Natural killer cell (primary cell): ENCODE data around the gene SLC12A9. TPM values are rescaled to one million over a fixed set of nuclear protein-coding genes. Genes with fewer than 3 reads are reported as not detected.

Experiments used
- ATAC-seq, 3 donors: fragments of 150-1000 bp in 2 of 3; fragments of 200-7000 bp in 1 of 3; cut with Tn5 transposase; 1 replicate in 1 of 3; 2 replicates in 2 of 3; pipeline ENCODE4 v1.10.0; 2021; ENCODE audit warnings: mild to moderate bottlenecking in 2 of 3, moderate library complexity in 2 of 3
- DNase-seq, 2 donors: peaks; one replicate each; pipeline versions ENCODE4 v3.0.0 to v3.0.0-alpha.2; 2013 to 2021; ENCODE audit warnings: mixed read lengths in 1 of 2
- H3K27ac ChIP-seq: one replicate; pipeline ENCODE4 v1.5.1; 2013; ENCODE audit warnings: mild to moderate bottlenecking, low read length
- H3K27me3 ChIP-seq: one replicate; pipeline ENCODE4 v1.6.1; 2013; ENCODE audit warnings: low read length; ENCODE audit not compliant: control insufficient read depth, insufficient read depth
- H3K36me3 ChIP-seq: one replicate; pipeline ENCODE4 v1.6.1; 2013; ENCODE audit warnings: low read length; ENCODE audit not compliant: control insufficient read depth, insufficient read depth
- H3K4me1 ChIP-seq: one replicate; pipeline ENCODE4 v1.6.1; 2013; ENCODE audit warnings: low read length; ENCODE audit not compliant: control insufficient read depth, insufficient read depth
- H3K4me3 ChIP-seq: one replicate; pipeline ENCODE4 v1.5.1; 2013; ENCODE audit warnings: low read length
- H3K9me3 ChIP-seq: one replicate; pipeline ENCODE4 v1.6.1; 2013; ENCODE audit warnings: low read length; ENCODE audit not compliant: control insufficient read depth, insufficient read depth
- H3K27ac Mint-ChIP-seq, 2 donors: one replicate each; pipeline ENCODE4 v1.8.0; 2022; ENCODE audit warnings: mild to moderate bottlenecking in 2 of 2, mixed read lengths in 2 of 2, moderate library complexity in 1 of 2
- H3K27me3 Mint-ChIP-seq, 2 donors: one replicate each; pipeline ENCODE4 v1.8.0; 2022; ENCODE audit warnings: low read depth in 2 of 2, mixed read lengths in 2 of 2
- H3K36me3 Mint-ChIP-seq: one replicate; pipeline ENCODE4 v1.8.0; 2022; ENCODE audit warnings: mixed read lengths
- H3K4me1 Mint-ChIP-seq, 2 donors: one replicate each; pipeline ENCODE4 v1.8.0; 2022; ENCODE audit warnings: mixed read lengths in 2 of 2
- H3K4me3 Mint-ChIP-seq: one replicate; pipeline ENCODE4 v1.8.0; 2022; ENCODE audit warnings: mild to moderate bottlenecking, moderate library complexity, mixed read lengths
- H3K9me3 Mint-ChIP-seq, 2 donors: one replicate each; pipeline ENCODE4 v1.8.0; 2022; ENCODE audit warnings: mixed read lengths in 2 of 2
- CTCF ChIP-seq: fragments of 200-600 bp; IDR thresholded peaks from one replicate; pipeline ENCODE4 v1.8.0; 2022; ENCODE audit warnings: antibody characterized with exemption
- WGBS: methylation state at CpG from one replicate; pipeline ENCODE4 v1.1.7; 2013; ENCODE audit warnings: missing lambda C conversion rate; ENCODE audit not compliant: insufficient coverage; 5-methylcytosine and 5-hydroxymethylcytosine counted together
- intact Hi-C: fragments of 100-400 bp; cut with micrococcal nuclease; formaldehyde crosslinking; loops from one replicate; pipeline ENCODE4 v1.14.2; 2022
- total RNA-seq, 4 donors: library from RNA; stranded (reverse); fragments of 120-200 nt in 1 of 4; gene quantifications; one replicate each; pipeline versions ENCODE4 v1.2.3 to v1.2.4, GENCODE V29; 2013 to 2022

Gene SLC12A9
- total RNA-seq, 3 donors from 2014 or later (not counting 1 experiment from before 2014, with no cell fraction given), result 35.0 to 44.2 (median 38.1) TPM

- peak in 2 of 3 donors; percentile 13 to 40 for ATAC-seq
Measured at GRCh38 chr7:100884736-100885439, 32.4 kb downstream of the SLC12A9 start.

GRCh38 chr7:100885440-100886141 is 33.1 kb downstream of the SLC12A9 start:
- peak overlapping the region in 1 of 2 donors; percentile 22 for H3K27ac Mint-ChIP-seq
- H3K4me3 Mint-ChIP-seq, result no peak overlapping the region
- no peaks in the 10 kb centered on the region for H3K9me3 Mint-ChIP-seq
- intact Hi-C loops, result no loop called here
- H3K27me3 Mint-ChIP-seq, result no peaks in the 10 kb centered on the region
- Histone ChIP-seq H3K27me3 (no peaks in the 10 kb centered on the region), H3K4me1 (peaks cover 41% of the 10 kb centered on the region), H3K36me3 (peaks cover 71% of the 10 kb centered on the region), H3K9me3 (no peaks in the 10 kb centered on the region), H3K4me3 (no peak overlapping the region), H3K27ac (peak overlapping the region; percentile 34)
- DNase-seq, result no peak
- 92% methylated on average over 22 of the region's 22 CpGs for WGBS
- H3K4me1 Mint-ChIP-seq, result peaks cover 11 to 53% of the 10 kb centered on the region in 2 donors
- no peak for TF ChIP-seq CTCF
- no peaks in the 10 kb centered on the region for H3K36me3 Mint-ChIP-seq
- no peak for ATAC-seq

More at GRCh38 chr7:100884736-100885439, 32.4 kb downstream of the SLC12A9 start:
- Mint-ChIP-seq H3K4me1 (peaks cover 14 to 51% of the 10 kb centered on the region in 2 donors), H3K36me3 (no peaks in the 10 kb centered on the region), H3K27ac (peak overlapping the region in 1 of 2 donors; percentile 48), H3K27me3 (no peaks in the 10 kb centered on the region), H3K9me3 (no peaks in the 10 kb centered on the region), H3K4me3 (no peak overlapping the region)
- H3K4me3 ChIP-seq, result no peak overlapping the region
- no peaks in the 10 kb centered on the region for H3K27me3 ChIP-seq
- peak in 1 of 2 donors; percentile 83 for DNase-seq
- H3K36me3 ChIP-seq, result peaks cover 73% of the 10 kb centered on the region
- no peak for TF ChIP-seq CTCF
- peak overlapping the region; percentile 34 for H3K27ac ChIP-seq
- intact Hi-C loops, result no loop called here
- no peaks in the 10 kb centered on the region for H3K9me3 ChIP-seq
- H3K4me1 ChIP-seq, result peaks cover 34% of the 10 kb centered on the region
- WGBS, result 92% methylated on average over 25 of the region's 29 CpGs

GRCh38 chr7:100886142-100886935 is 33.8 kb downstream of the SLC12A9 start:
- intact Hi-C loops, result no loop called here
- 93% methylated on average over 27 of the region's 27 CpGs for WGBS
- Mint-ChIP-seq H3K4me3 (no peak overlapping the region), H3K27ac (peak overlapping the region in 1 of 2 donors; percentile 82), H3K9me3 (no peaks in the 10 kb centered on the region), H3K27me3 (peaks cover 2 to 3% of the 10 kb centered on the region in 2 donors), H3K36me3 (no peaks in the 10 kb centered on the region), H3K4me1 (peaks cover 12 to 56% of the 10 kb centered on the region in 2 donors)
- H3K27me3 ChIP-seq, result peaks cover 4% of the 10 kb centered on the region
- H3K36me3 ChIP-seq, result peaks cover 66% of the 10 kb centered on the region
- no peak overlapping the region for H3K4me3 ChIP-seq
- no peak for ATAC-seq
- H3K4me1 ChIP-seq, result peaks cover 49% of the 10 kb centered on the region
- no peak overlapping the region for H3K27ac ChIP-seq
- H3K9me3 ChIP-seq, result no peaks in the 10 kb centered on the region
- TF ChIP-seq CTCF, result no peak
- no peak for DNase-seq
